ENCODE measurements around the gene AATK. TPM values are rescaled to one million over a fixed set of nuclear protein-coding genes. Genes with fewer than 3 reads are reported as not detected.

The AATK gene
- total and polyA plus RNA-seq, 2 of the 13 experiments (the other 11 are each of a cell fraction or from before 2014, with no cell fraction given) = 2.9 to 8.4 TPM

GRCh38 chr17:81169870-81170309 lies 3.9 kb upstream of the AATK start (continued):
- no peak for TF ChIP-seq ARID2 (CRISPR knock-in tag; IDR thresholded peaks at IDR 0.05; ENCODE audit: borderline replicate concordance)
- TF ChIP-seq NFE2 (CRISPR knock-in tag; IDR thresholded peaks at IDR 0.05) = no peak
- TF ChIP-seq HNRNPUL1 (IDR thresholded peaks at IDR 0.05; ENCODE audit: low read depth, low read length) = no peak
- no peak for TF ChIP-seq SOX5 (CRISPR knock-in tag; IDR thresholded peaks at IDR 0.05; ENCODE audit: borderline replicate concordance)
- TF ChIP-seq ZNF501 (CRISPR knock-in tag; IDR thresholded peaks at IDR 0.05) = no peak
- TF ChIP-seq PHB2 (IDR thresholded peaks at IDR 0.05; ENCODE audit: partially characterized antibody) = peak; percentile 16
- TF ChIP-seq GZF1 (CRISPR knock-in tag; IDR thresholded peaks at IDR 0.05) = no peak
- no peak for TF ChIP-seq ISL2 (CRISPR knock-in tag; IDR thresholded peaks at IDR 0.05)
- TF ChIP-seq MED8 (CRISPR knock-in tag; IDR thresholded peaks at IDR 0.05; ENCODE audit: insufficient replicate concordance) = no peak
- TF ChIP-seq, protein P1, sequence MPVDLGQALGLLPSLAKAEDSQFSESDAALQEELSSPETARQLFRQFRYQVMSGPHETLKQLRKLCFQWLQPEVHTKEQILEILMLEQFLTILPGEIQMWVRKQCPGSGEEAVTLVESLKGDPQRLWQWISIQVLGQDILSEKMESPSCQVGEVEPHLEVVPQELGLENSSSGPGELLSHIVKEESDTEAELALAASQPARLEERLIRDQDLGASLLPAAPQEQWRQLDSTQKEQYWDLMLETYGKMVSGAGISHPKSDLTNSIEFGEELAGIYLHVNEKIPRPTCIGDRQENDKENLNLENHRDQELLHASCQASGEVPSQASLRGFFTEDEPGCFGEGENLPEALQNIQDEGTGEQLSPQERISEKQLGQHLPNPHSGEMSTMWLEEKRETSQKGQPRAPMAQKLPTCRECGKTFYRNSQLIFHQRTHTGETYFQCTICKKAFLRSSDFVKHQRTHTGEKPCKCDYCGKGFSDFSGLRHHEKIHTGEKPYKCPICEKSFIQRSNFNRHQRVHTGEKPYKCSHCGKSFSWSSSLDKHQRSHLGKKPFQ (CRISPR knock-in tag; IDR thresholded peaks at IDR 0.05; ENCODE audit: insufficient replicate concordance) = no peak
- TF ChIP-seq, protein P2, sequence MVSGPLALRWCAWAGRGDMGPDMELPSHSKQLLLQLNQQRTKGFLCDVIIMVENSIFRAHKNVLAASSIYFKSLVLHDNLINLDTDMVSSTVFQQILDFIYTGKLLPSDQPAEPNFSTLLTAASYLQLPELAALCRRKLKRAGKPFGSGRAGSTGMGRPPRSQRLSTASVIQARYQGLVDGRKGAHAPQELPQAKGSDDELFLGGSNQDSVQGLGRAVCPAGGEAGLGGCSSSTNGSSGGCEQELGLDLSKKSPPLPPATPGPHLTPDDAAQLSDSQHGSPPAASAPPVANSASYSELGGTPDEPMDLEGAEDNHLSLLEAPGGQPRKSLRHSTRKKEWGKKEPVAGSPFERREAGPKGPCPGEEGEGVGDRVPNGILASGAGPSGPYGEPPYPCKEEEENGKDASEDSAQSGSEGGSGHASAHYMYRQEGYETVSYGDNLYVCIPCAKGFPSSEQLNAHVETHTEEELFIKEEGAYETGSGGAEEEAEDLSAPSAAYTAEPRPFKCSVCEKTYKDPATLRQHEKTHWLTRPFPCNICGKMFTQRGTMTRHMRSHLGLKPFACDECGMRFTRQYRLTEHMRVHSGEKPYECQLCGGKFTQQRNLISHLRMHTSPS (CRISPR knock-in tag; IDR thresholded peaks at IDR 0.05; ENCODE audit: low read depth) = no peak
- peak; percentile 40; the same call in 1 of the 2 replicates for TF ChIP-seq NONO (IDR thresholded peaks at IDR 0.05)
- peak; percentile 76 for TF ChIP-seq NONO (CRISPR knock-in tag; conservative IDR thresholded peaks at IDR 0.05)
- peak; percentile 51; the same call in 1 of the 2 replicates for TF ChIP-seq FOXA1 (IDR thresholded peaks at IDR 0.05)
- TF ChIP-seq FOXA1 (CRISPR knock-in tag; IDR thresholded peaks at IDR 0.05) = no peak
- TF ChIP-seq ZNF160 (CRISPR knock-in tag; IDR thresholded peaks at IDR 0.05) = no peak
- TF ChIP-seq, protein P3, sequence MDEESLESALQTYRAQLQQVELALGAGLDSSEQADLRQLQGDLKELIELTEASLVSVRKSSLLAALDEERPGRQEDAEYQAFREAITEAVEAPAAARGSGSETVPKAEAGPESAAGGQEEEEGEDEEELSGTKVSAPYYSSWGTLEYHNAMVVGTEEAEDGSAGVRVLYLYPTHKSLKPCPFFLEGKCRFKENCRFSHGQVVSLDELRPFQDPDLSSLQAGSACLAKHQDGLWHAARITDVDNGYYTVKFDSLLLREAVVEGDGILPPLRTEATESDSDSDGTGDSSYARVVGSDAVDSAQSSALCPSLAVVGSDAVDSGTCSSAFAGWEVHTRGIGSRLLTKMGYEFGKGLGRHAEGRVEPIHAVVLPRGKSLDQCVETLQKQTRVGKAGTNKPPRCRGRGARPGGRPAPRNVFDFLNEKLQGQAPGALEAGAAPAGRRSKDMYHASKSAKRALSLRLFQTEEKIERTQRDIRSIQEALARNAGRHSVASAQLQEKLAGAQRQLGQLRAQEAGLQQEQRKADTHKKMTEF (CRISPR knock-in tag; IDR thresholded peaks at IDR 0.05) = no peak
- TF ChIP-seq ZBTB8A (CRISPR knock-in tag; IDR thresholded peaks at IDR 0.05; ENCODE audit: borderline replicate concordance, low read depth) = no peak
- TF ChIP-seq, protein P4, sequence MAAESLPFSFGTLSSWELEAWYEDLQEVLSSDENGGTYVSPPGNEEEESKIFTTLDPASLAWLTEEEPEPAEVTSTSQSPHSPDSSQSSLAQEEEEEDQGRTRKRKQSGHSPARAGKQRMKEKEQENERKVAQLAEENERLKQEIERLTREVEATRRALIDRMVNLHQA (CRISPR knock-in tag; IDR thresholded peaks at IDR 0.05) = no peak
- TF ChIP-seq ZSCAN30 (CRISPR knock-in tag; IDR thresholded peaks at IDR 0.05) = no peak
- no peak for TF ChIP-seq DPF2 (CRISPR knock-in tag; IDR thresholded peaks at IDR 0.05; ENCODE audit: borderline replicate concordance, low read depth)
- TF ChIP-seq SP1 (IDR thresholded peaks at IDR 0.05) = 0 out of 2 replicates have a peak, but pooled peaks have one; percentile 66
- TF ChIP-seq SP1 (CRISPR knock-in tag; IDR thresholded peaks at IDR 0.05) = no peak
- no peak for TF ChIP-seq ZNF121 (CRISPR knock-in tag; IDR thresholded peaks at IDR 0.05)
- TF ChIP-seq REPIN1 (CRISPR knock-in tag; IDR thresholded peaks at IDR 0.05; ENCODE audit: borderline replicate concordance, low read depth) = peak; percentile 17; the same call in 1 of the 2 replicates
- TF ChIP-seq SMARCC2 (IDR thresholded peaks at IDR 0.05) = no peak
- TF ChIP-seq ZNF839 (CRISPR knock-in tag; IDR thresholded peaks at IDR 0.05; ENCODE audit: borderline replicate concordance) = no peak
- TF ChIP-seq KDM5B (CRISPR knock-in tag; IDR thresholded peaks at IDR 0.05; ENCODE audit: borderline replicate concordance) = no peak
- TF ChIP-seq ZNF749 (CRISPR knock-in tag; IDR thresholded peaks at IDR 0.05; ENCODE audit: borderline replicate concordance) = no peak

Measured in HepG2 (cell line).